ENCODE data around the gene BRPF1.

GRCh38 chr3:9686703-9687102 lies 44.8 kb upstream of the BRPF1 start:
- no peak for TF ChIP-seq CTCF (conservative IDR thresholded peaks at IDR 0.05; ENCODE audit: low read length)
- TF ChIP-seq EZH2phosphoT487 (IDR thresholded peaks at IDR 0.05; ENCODE audit: borderline replicate concordance, low read depth, low read length): no peak
